HG02623 (cell line): ENCODE data around the gene STOML1.
A peak's percentile ranks its signal among the peaks of the same experiment; 100 is the strongest.

ENCODE experiments used
- ATAC-seq: cut with Tn5 transposase; IDR thresholded peaks from one replicate; pipeline ENCODE4 v1.9.1; 2021; ENCODE audit warnings: moderate library complexity; ENCODE audit not compliant: unreplicated experiment

The STOML1 gene

GRCh38 chr15:74019734-74020133, 27.6 kb upstream of the STOML1 start:
- ATAC-seq: no peak

- ATAC-seq: no peak
Observed at GRCh38 chr15:74013374-74013894, 21.3 kb upstream of the STOML1 start.

- no peak for ATAC-seq
Observed at GRCh38 chr15:74011610-74012009, 19.5 kb upstream of the STOML1 start.

- no peak for ATAC-seq
Observed at GRCh38 chr15:74010929-74011540, 18.9 kb upstream of the STOML1 start.

- no peak for ATAC-seq
Observed at GRCh38 chr15:74008901-74009300, 16.8 kb upstream of the STOML1 start.

GRCh38 chr15:74007820-74008371, 15.8 kb upstream of the STOML1 start:
- no peak for ATAC-seq

- ATAC-seq: no peak
Observed at GRCh38 chr15:74006774-74007639, 14.9 kb upstream of the STOML1 start.

- no peak for ATAC-seq
Observed at GRCh38 chr15:73997986-73998385, 5.9 kb upstream of the STOML1 start.

- no peak for ATAC-seq
Observed at GRCh38 chr15:73996939-73997338, 4.8 kb upstream of the STOML1 start.

- no peak for ATAC-seq
Observed at GRCh38 chr15:73996267-73996666, 4.2 kb upstream of the STOML1 start.

GRCh38 chr15:73994912-73995622, 3.0 kb upstream of the STOML1 start:
- no peak for ATAC-seq

GRCh38 chr15:73994413-73994883, 2.4 kb upstream of the STOML1 start, which contains the start of gene PML:
PML (plus strand) TSS chr15:73994716; CDS start chr15:73994813, 97 bp downstream.
- ATAC-seq: peak; percentile 68

- ATAC-seq: no peak
Observed at GRCh38 chr15:73993211-73993994, 1.3 kb upstream of the STOML1 start.

- ATAC-seq: no peak
Observed at GRCh38 chr15:73992594-73992898, 451 bp upstream of the STOML1 start.

- no peak for ATAC-seq
Observed at GRCh38 chr15:73991260-73991659, 835 bp downstream of the STOML1 start.

GRCh38 chr15:73990250-73991005, 1.7 kb downstream of the STOML1 start:
- ATAC-seq: no peak

- no peak for ATAC-seq
Observed at GRCh38 chr15:73989001-73989798, 2.9 kb downstream of the STOML1 start.

GRCh38 chr15:73988445-73988969, 3.6 kb downstream of the STOML1 start:
- no peak for ATAC-seq
